Thymus (tissue), 11 donors: ENCODE results near the gene SAXO1. TPM values are rescaled to one million over a fixed set of nuclear protein-coding genes. Genes with fewer than 3 reads are reported as not detected.
A peak's percentile ranks its signal among the peaks of the same experiment; 100 is the strongest.

Experiments
- DNase-seq, 9 donors: peaks; one replicate each; pipeline ENCODE4 v3.0.0-alpha.2; 2013; ENCODE audit warnings: low spot score in 9 of 9, low read depth in 6 of 9, missing footprints in 1 of 9
- H3K27ac ChIP-seq, 2 donors: one replicate each; pipeline ENCODE4 v1.5.1; 2013; ENCODE audit warnings: control low read depth in 1 of 2, low read depth in 1 of 2, low read length in 1 of 2, mild to moderate bottlenecking in 1 of 2, moderate library complexity in 1 of 2
- H3K27me3 ChIP-seq, 2 donors: one replicate each; pipeline ENCODE4 v1.5.1; 2013; ENCODE audit warnings: low read length in 1 of 2; ENCODE audit not compliant: control insufficient read depth in 2 of 2, insufficient read depth in 1 of 2
- H3K36me3 ChIP-seq, 2 donors: one replicate each; pipeline ENCODE4 v1.5.1; 2013; ENCODE audit warnings: low read length in 1 of 2, mild to moderate bottlenecking in 1 of 2, moderate library complexity in 1 of 2; ENCODE audit not compliant: control insufficient read depth in 2 of 2, insufficient read depth in 2 of 2
- H3K4me1 ChIP-seq, 2 donors: one replicate each; pipeline ENCODE4 v1.5.1; 2013; ENCODE audit warnings: low read length in 2 of 2; ENCODE audit not compliant: control insufficient read depth in 2 of 2, insufficient read depth in 2 of 2
- H3K4me3 ChIP-seq, 2 donors: one replicate each; pipeline ENCODE4 v1.5.1; 2013; ENCODE audit warnings: low read length in 2 of 2, control low read depth in 1 of 2, mild to moderate bottlenecking in 1 of 2
- H3K9me3 ChIP-seq, 2 donors: one replicate each; pipeline ENCODE4 v1.5.1; 2013; ENCODE audit warnings: low read length in 1 of 2, mild to moderate bottlenecking in 1 of 2; ENCODE audit not compliant: control insufficient read depth in 2 of 2, insufficient read depth in 1 of 2
- WGBS: extraction: QIAGEN DNeasy Blood & Tissue Kit; methylation state at CpG from one replicate; pipeline ENCODE4 v1.1.7; 2013; 5-methylcytosine and 5-hydroxymethylcytosine counted together
- polyA plus RNA-seq: library from polyadenylated mRNA; stranded (reverse); fragments of 200-250 nt; gene quantifications from one replicate; pipeline ENCODE4 v1.2.3, GENCODE V29; 2013
- total RNA-seq: library from RNA; stranded (reverse); fragments of 120-200 nt; gene quantifications from one replicate; pipeline ENCODE4 v1.2.4, GENCODE V29; 2013
- donor health status: healthy.

Gene SAXO1
- total and polyA plus RNA-seq, 2 donors = 0.02 to 0.09 TPM

DNA sequence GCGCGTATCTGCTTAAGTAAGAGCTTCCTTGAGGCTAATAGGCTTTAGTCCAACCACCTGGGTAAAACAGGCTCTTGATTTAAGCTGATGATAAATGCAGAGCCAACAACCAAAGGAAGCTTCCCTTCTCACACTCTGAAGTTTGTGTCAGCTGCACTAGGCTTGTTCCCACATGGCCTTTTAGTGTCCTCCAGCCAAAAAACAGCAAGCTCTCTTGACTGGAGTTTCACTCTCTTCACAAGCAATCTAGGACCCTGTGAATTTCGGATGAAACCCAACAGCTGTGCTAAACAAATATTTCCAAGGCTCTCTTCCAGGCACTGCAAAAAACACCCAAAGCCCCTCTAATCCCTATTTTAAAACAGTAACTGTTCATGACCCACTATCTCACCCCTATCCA is 63.9 kb downstream of the SAXO1 start:
- Histone ChIP-seq H3K27me3 (no peaks in the 10 kb centered on the region), H3K4me3 (no peak overlapping the region), H3K4me1 (peaks cover 0 to 20% of the 10 kb centered on the region in 2 donors), H3K9me3 (peaks cover 0 to 9% of the 10 kb centered on the region in 2 donors), H3K27ac (peak overlapping the region in 1 of 2 donors; percentile 69), H3K36me3 (no peaks in the 10 kb centered on the region)
- 78% methylated on average over 3 of the region's 3 CpGs for WGBS
- peak in 1 of 9 donors; percentile 39 for DNase-seq

DNA sequence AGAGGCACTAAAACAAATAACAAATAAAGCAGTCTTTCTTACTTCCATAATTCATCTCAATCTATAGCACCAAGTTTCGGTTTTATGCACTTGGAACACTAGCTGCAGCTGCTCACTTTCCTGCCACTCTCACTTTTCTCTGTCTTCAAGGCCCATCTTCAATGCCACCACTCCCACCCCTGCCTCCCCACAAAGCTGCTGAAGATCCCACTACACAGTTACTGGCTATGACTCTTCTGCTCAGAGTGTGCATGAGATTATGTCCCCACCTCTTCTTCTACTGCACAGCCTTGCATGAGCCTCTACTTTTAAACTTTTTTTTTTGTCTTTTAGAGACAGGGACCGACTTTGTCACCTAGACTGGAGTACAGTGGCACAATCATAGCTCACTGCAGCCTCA is 77.4 kb downstream of the SAXO1 start:
- peaks cover 0 to 7% of the 10 kb centered on the region in 2 donors for H3K4me1 ChIP-seq
- WGBS = 83% methylated on average over 2 of the region's 2 CpGs

DNA sequence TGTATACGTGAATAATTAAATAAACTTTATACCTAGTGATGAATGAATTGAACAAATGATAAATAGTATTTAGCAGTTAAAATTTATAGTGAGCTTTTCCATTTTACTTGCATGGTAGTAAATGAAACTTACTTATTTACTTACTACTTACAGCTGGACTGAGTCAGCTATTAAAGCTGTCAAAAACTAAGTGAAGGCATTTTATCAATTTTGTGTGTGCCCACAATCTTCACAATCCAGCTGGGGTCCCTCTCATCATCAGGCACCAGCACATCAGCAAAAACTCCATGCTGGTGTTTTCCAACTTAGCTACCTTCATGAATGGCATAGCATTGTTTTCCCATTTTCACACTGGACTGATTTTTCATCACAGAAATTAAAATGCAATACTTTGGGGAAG is 81.1 kb downstream of the SAXO1 start:
- Histone ChIP-seq H3K4me1 (peaks cover 0 to 11% of the 10 kb centered on the region in 2 donors), H3K9me3 (no peaks in the 10 kb centered on the region), H3K36me3 (no peaks in the 10 kb centered on the region), H3K27me3 (no peaks in the 10 kb centered on the region), H3K4me3 (no peak overlapping the region), H3K27ac (no peak overlapping the region)
- WGBS = 96% methylated on average over 1 of the region's 1 CpG
- no peak for DNase-seq

More for the DNA sequence above, 77.4 kb downstream of the SAXO1 start:
- peak in 8 of 9 donors; percentile 14 to 71 (median 40) for DNase-seq
- H3K27ac ChIP-seq = peak overlapping the region in 1 of 2 donors; percentile 2
- H3K27me3 ChIP-seq = no peaks in the 10 kb centered on the region
- no peaks in the 10 kb centered on the region for H3K36me3 ChIP-seq
- H3K4me3 ChIP-seq = no peak overlapping the region
- H3K9me3 ChIP-seq = no peaks in the 10 kb centered on the region

DNA sequence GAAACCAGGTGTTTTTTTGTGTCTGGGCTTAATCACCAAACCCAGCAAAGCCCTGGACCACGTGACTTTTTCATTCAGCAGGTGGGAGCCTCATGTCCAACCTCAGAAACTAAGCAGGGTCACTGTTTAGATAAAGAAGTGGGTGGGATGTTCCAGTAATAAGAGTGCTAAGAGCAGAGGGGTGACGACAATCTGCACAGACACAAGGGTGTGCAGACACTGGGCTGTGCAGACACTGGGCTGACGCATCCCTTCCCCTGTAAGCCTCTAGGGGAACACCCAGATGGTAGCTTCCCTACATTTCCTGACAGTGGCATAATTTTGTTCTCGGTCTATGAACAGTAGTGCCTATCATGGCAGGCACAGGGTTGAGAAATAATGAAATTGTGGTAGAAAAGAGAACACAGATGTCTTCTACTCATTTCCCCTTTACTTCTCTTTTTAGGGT is 85.1 kb downstream of the SAXO1 start:
- H3K27me3 ChIP-seq = no peaks in the 10 kb centered on the region
- DNase-seq = no peak
- WGBS = 64% methylated on average over 4 of the region's 4 CpGs
- no peaks in the 10 kb centered on the region for H3K36me3 ChIP-seq
- H3K4me3 ChIP-seq = no peak overlapping the region
- H3K4me1 ChIP-seq = peaks cover 0 to 3% of the 10 kb centered on the region in 2 donors
- H3K9me3 ChIP-seq = no peaks in the 10 kb centered on the region
- no peak overlapping the region for H3K27ac ChIP-seq

DNA sequence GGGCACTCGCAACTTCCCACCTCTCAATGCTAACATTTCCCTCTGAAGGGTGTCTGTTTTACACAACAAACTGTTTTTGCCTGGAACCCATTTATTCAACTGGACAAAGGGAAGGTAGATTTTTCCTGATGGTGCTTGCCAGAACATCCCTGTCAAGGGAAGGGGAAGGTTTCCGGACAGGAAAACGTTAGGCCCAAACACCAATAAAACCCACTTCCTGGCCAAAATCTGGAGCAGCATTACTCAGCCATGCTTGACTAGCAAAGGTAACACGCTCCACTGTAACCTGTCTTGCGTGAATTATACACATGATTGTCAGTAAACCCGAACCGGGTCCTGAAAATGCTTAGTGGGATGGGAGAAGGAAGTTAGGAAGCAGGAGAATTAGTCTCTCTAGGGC is 90.2 kb downstream of the SAXO1 start:
- Histone ChIP-seq H3K9me3 (no peaks in the 10 kb centered on the region), H3K4me3 (no peak overlapping the region), H3K27me3 (no peaks in the 10 kb centered on the region), H3K27ac (no peak overlapping the region), H3K36me3 (no peaks in the 10 kb centered on the region), H3K4me1 (peaks cover 0 to 2% of the 10 kb centered on the region in 2 donors)
- no peak for DNase-seq
- WGBS = 72% methylated on average over 7 of the region's 7 CpGs

DNA sequence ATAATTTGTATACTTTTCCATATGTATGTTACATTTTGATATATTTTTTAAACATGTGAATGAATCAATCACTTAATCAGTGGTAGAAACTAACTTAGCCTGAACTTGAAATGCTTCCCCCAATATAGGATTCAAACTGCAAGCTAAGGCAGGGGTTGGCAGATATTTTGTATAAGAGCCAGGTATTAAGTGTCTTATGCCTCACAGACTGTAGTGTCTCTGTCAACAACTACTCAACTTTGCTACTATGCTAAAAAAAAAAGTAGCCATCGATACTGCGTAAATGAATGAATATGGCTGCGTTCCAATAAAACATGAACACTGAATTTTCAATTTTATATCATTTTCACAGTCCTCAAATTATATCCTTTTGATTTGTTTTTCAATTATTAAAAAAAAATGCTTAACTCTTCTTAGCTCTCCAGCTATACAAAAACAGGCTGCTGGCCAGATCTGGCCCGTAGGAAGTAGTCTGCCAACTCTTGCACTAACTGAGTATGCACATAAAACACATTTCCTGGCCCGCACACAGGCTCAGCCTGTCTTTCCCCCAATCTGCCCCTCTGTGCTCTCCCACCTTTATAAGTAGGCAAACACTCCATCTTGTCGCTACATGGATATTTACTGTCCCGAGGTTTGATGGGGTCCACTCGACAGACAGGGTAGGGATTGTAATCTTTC is 91.8 kb downstream of the SAXO1 start:
- H3K36me3 ChIP-seq = no peaks in the 10 kb centered on the region
- DNase-seq = no peak
- peaks cover 0 to 2% of the 10 kb centered on the region in 2 donors for H3K4me1 ChIP-seq
- no peaks in the 10 kb centered on the region for H3K27me3 ChIP-seq
- H3K4me3 ChIP-seq = no peak overlapping the region
- H3K9me3 ChIP-seq = no peaks in the 10 kb centered on the region
- no peak overlapping the region for H3K27ac ChIP-seq
- WGBS = 98% methylated on average over 8 of the region's 8 CpGs

DNA sequence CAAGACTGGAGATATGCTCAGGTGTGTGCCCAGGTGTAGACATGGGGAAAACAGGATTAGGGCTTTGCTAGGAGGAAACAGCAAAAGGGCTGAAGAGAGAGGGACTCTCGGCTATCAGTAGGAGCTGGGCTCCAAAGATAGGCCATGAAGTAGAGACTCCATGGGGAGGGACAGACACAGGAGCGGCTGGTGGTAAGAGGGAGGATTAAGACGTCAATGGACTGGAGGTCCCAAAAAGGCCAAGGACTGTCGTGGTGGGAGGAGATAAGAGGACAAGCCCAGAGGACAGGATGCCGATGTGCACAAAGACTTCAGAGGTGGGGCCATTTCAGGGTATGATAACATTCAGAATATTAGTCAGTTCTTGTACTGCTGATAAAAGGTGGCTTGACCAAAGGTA is 93.1 kb downstream of the SAXO1 start:
- WGBS = 96% methylated on average over 5 of the region's 5 CpGs
- H3K27me3 ChIP-seq = no peaks in the 10 kb centered on the region
- H3K9me3 ChIP-seq = no peaks in the 10 kb centered on the region
- no peak overlapping the region for H3K4me3 ChIP-seq
- H3K36me3 ChIP-seq = no peaks in the 10 kb centered on the region
- H3K27ac ChIP-seq = no peak overlapping the region
- DNase-seq = no peak
- peaks cover 0 to 5% of the 10 kb centered on the region in 2 donors for H3K4me1 ChIP-seq

DNA sequence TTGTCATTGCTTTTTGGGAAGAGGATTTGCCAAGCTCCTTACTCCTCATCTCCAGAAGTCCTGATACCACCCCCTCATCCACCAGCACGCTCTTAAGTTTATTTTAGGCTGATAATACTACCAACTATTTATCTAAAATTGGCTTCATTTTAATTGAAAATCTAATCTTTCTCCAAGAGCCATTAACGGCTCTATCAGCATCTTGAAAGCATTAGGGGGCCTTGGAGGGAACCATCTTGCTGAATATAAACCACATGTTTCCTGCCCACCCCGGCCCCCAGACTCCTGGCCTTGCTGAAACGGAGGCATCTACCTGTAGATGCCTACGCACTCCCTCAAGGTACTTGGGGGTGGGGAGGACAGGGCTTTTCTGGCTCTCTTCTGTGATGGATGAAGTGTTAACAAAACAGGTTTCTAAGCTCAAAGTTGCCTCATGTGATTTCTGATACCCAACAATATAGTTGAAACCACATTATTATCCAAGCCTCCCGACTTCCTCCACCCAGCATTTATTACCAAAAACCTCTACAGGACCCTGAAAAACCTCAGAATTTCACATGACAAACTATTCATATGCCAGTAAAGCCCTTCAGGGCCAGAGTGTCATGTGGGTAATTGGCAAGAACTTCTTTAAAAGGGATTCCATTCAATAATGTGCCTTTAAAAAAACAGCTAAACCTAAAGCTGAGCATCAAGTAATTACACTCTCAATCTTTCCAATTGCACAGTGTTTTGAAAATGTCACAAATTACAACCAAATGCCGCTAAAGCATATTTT is 96.7 kb downstream of the SAXO1 start:
- Histone ChIP-seq H3K27me3 (no peaks in the 10 kb centered on the region), H3K4me3 (no peak overlapping the region), H3K36me3 (no peaks in the 10 kb centered on the region), H3K27ac (no peak overlapping the region), H3K4me1 (peaks cover 0 to 5% of the 10 kb centered on the region in 2 donors), H3K9me3 (no peaks in the 10 kb centered on the region)
- WGBS = 55% methylated on average over 7 of the region's 7 CpGs
- no peak for DNase-seq

DNA sequence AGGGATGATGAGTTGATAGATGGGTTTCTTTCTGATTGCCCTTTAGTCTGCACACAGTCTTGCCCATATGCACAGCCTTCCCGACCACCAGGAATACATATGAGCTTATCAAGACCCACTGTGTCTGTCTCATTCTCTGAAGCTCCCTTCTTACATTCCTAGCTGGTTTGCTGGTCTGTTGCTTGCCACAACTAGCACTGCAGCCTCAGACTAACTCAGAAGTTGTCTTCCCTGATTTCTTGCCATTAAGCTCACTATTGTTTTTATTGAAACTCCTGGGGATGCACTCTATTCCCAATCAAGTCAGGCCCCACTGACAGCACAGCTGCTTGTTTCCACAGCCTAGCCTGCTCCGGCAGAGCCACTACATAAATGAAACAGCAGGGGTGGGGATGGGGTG is 97.5 kb downstream of the SAXO1 start:
- 86% methylated on average over 2 of the region's 2 CpGs for WGBS
- no peak for DNase-seq
- no peaks in the 10 kb centered on the region for H3K27me3 ChIP-seq
- H3K9me3 ChIP-seq = no peaks in the 10 kb centered on the region
- H3K4me1 ChIP-seq = peaks cover 0 to 5% of the 10 kb centered on the region in 2 donors
- no peaks in the 10 kb centered on the region for H3K36me3 ChIP-seq
- H3K27ac ChIP-seq = no peak overlapping the region
- no peak overlapping the region for H3K4me3 ChIP-seq
